ENCODE data around the gene B4GAT1. TPM values are rescaled to one million over a fixed set of nuclear protein-coding genes. Genes with fewer than 3 reads are reported as not detected.

Gene B4GAT1
- total and polyA plus RNA-seq, 9 of the 15 experiments (the other 6 are each of a cell fraction or from before 2014, with no cell fraction given), result 0.86 to 9.5 (median 3.8) TPM

GRCh38 chr11:66311965-66312548 lies 35.4 kb downstream of the B4GAT1 start (continued):
- TF ChIP-seq TRIM25 (IDR thresholded peaks at IDR 0.05; ENCODE audit: borderline replicate concordance), result no peak
- TF ChIP-seq FOXP1 (CRISPR knock-in tag; IDR thresholded peaks at IDR 0.05), result peak; percentile 86
- no peak for TF ChIP-seq POLR2AphosphoS2 (IDR thresholded peaks at IDR 0.05; ENCODE audit: low read length)
- TF ChIP-seq, protein P1, sequence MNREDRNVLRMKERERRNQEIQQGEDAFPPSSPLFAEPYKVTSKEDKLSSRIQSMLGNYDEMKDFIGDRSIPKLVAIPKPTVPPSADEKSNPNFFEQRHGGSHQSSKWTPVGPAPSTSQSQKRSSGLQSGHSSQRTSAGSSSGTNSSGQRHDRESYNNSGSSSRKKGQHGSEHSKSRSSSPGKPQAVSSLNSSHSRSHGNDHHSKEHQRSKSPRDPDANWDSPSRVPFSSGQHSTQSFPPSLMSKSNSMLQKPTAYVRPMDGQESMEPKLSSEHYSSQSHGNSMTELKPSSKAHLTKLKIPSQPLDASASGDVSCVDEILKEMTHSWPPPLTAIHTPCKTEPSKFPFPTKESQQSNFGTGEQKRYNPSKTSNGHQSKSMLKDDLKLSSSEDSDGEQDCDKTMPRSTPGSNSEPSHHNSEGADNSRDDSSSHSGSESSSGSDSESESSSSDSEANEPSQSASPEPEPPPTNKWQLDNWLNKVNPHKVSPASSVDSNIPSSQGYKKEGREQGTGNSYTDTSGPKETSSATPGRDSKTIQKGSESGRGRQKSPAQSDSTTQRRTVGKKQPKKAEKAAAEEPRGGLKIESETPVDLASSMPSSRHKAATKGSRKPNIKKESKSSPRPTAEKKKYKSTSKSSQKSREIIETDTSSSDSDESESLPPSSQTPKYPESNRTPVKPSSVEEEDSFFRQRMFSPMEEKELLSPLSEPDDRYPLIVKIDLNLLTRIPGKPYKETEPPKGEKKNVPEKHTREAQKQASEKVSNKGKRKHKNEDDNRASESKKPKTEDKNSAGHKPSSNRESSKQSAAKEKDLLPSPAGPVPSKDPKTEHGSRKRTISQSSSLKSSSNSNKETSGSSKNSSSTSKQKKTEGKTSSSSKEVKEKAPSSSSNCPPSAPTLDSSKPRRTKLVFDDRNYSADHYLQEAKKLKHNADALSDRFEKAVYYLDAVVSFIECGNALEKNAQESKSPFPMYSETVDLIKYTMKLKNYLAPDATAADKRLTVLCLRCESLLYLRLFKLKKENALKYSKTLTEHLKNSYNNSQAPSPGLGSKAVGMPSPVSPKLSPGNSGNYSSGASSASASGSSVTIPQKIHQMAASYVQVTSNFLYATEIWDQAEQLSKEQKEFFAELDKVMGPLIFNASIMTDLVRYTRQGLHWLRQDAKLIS (CRISPR knock-in tag; IDR thresholded peaks at IDR 0.05), result no peak; the same call in 1 of the 2 replicates
- TF ChIP-seq KAT8 (IDR thresholded peaks at IDR 0.05; ENCODE audit: low read depth), result no peak
- TF ChIP-seq MTF1 (CRISPR knock-in tag; IDR thresholded peaks at IDR 0.05; ENCODE audit: borderline replicate concordance), result no peak
- TF ChIP-seq ZNF318 (IDR thresholded peaks at IDR 0.05; ENCODE audit: borderline replicate concordance in 1 of 2, low read depth in 1 of 2), result no peak
- no peak for TF ChIP-seq ZNF232 (CRISPR knock-in tag; IDR thresholded peaks at IDR 0.05)
- TF ChIP-seq FOXA1 (IDR thresholded peaks at IDR 0.05; ENCODE audit: borderline replicate concordance), result no peak
- TF ChIP-seq TARDBP (IDR thresholded peaks at IDR 0.05), result peak; percentile 84
- no peak for TF ChIP-seq ZNF445 (CRISPR knock-in tag; IDR thresholded peaks at IDR 0.05; ENCODE audit: low read depth)
- TF ChIP-seq TEAD1 (CRISPR knock-in tag; IDR thresholded peaks at IDR 0.05), result no peak; a peak in 1 of 4 replicates
- no peak for TF ChIP-seq TSC22D4 (tag; IDR thresholded peaks at IDR 0.05)
- peak; percentile 93 for TF ChIP-seq SNIP1 (IDR thresholded peaks at IDR 0.05; ENCODE audit: low read depth)
- TF ChIP-seq RUNX1 (IDR thresholded peaks at IDR 0.05; ENCODE audit: low read depth), result no peak
